ENCODE results near the gene HCAR3. TPM values are rescaled to one million over a fixed set of nuclear protein-coding genes. Genes with fewer than 3 reads are reported as not detected.

The HCAR3 gene
- total and polyA plus RNA-seq, 2 of the 13 experiments (the other 11 are each of a cell fraction or from before 2014, with no cell fraction given): 0.11 to 12.8 TPM

DNA sequence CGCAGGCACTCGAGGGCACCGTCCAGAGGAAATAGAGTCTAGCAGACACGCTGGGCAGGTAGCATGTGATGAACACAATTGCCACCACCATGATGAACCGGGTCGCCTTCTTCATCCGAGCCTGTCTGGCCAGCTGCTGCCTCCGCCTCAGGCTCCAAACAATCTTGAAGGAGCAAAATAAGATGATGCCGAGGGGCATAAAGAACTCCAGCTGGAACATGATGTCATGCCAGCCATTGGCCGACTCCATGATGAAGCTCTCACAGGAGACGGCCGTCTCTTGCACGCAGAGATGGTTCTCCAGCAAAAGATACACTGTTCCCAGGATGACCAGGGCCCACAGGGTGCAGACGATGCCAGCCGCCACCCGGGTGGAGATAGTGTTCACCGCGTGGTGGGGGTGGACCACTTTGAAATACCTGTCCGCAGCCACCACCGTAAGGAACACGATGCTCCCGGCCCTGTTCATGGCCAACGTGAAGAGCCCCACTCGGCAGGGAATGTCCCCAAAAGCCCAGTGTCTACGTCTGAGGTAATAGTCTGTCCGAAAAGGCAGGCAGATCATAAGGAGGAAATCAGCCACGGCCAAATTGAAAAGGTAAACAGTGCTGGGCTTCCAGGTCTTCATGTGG is 13.1 kb upstream of the HCAR3 start:
- Histone ChIP-seq H2AFZ (ENCODE audit: low read length) (peak overlapping the region; percentile 91), H3K79me2 (ENCODE audit: insufficient read depth, low read length) (no peaks in the 10 kb centered on the region), H3K4me2 (ENCODE audit: low read depth, low read length) (peak overlapping the region; percentile 95), H3K27me3 (ENCODE audit: control insufficient read depth in 1 of 2, insufficient read depth in 2 of 2, low read length in 2 of 2) (no peaks in the 10 kb centered on the region), H3K9me3 (ENCODE audit: low read length) (no peaks in the 10 kb centered on the region), H4K20me1 (ENCODE audit: insufficient read depth, low read length) (no peaks in the 10 kb centered on the region), H3K27ac (ENCODE audit: extremely low read length, insufficient read depth, low read length) (no peak overlapping the region), H3K4me1 (ENCODE audit: insufficient read depth, low read length) (peaks cover 80% of the 10 kb centered on the region), H3K4me3 (replicated peaks in 1 of 3; ENCODE audit: insufficient read depth in 1 of 3, low read depth in 2 of 3, low read length in 3 of 3) (peak overlapping the region; percentile 68 to 80 (median 76)), H3K9ac (ENCODE audit: insufficient read depth, low read depth, low read length) (peak overlapping the region; percentile 58), H3K36me3 (replicated peaks in 1 of 2; ENCODE audit: control insufficient read depth in 1 of 2, insufficient read depth in 2 of 2, low read length in 2 of 2) (no peaks in the 10 kb centered on the region)
- CTCF ChIA-PET (ENCODE audit: low intra/inter-chr PET ratio, low total read pairs): no interaction called here
- in situ Hi-C loops (cut with HindIII; ENCODE audit: extremely low pct_ligation_motif_present, low pct_unique_long_range_greater_than_20kb): no loop called here
- ATAC-seq (peak; percentile 9; the same call in 1 of the 3 replicates), FAIRE-seq (no peak), DNase-seq (ENCODE audit: low spot score) (no peak)
- BruUV-seq (replicated peaks): no TSS peak
- intact Hi-C loops (cut with micrococcal nuclease; ENCODE audit: unreplicated experiment): loop anchor here (10.0 kb wide), 1 partner anchor 55 kb away; no protein-coding TSS in a partner anchor
- WGBS (ENCODE audit: low lambda C conversion rate): 48% methylated on average over 13 of the region's 27 CpGs
- POLR2A ChIA-PET: interaction anchor here (1.4 kb wide), 1 partner anchor 9 kb away, joined by 4 read pairs; no protein-coding TSS in a partner anchor
- TF ChIP-seq ZFP82 (CRISPR knock-in tag; IDR thresholded peaks at IDR 0.05; ENCODE audit: borderline replicate concordance) (0 out of 2 replicates have a peak, but pooled peaks have one; percentile 31), FOXC1 (CRISPR knock-in tag; IDR thresholded peaks at IDR 0.05; ENCODE audit: borderline replicate concordance) (0 out of 2 replicates have a peak, but pooled peaks have one; percentile 28), HOXD1 (CRISPR knock-in tag; IDR thresholded peaks at IDR 0.05) (no peak), ZNF598 (CRISPR knock-in tag; IDR thresholded peaks at IDR 0.05; ENCODE audit: borderline replicate concordance) (0 out of 2 replicates have a peak, but pooled peaks have one; percentile 18), ZNF383 (CRISPR knock-in tag; IDR thresholded peaks at IDR 0.05; ENCODE audit: borderline replicate concordance) (no peak), POGZ (CRISPR knock-in tag; IDR thresholded peaks at IDR 0.05) (0 out of 2 replicates have a peak, but pooled peaks have one; percentile 5), BCL6 (CRISPR knock-in tag; IDR thresholded peaks at IDR 0.05) (no peak), ZBTB38 (CRISPR knock-in tag; IDR thresholded peaks at IDR 0.05) (peak; percentile 74), KLF9 (CRISPR knock-in tag; IDR thresholded peaks at IDR 0.05; ENCODE audit: low read depth) (no peak), LCORL (IDR thresholded peaks at IDR 0.05) (no peak), LCORL (CRISPR knock-in tag; IDR thresholded peaks at IDR 0.05) (0 out of 2 replicates have a peak, but pooled peaks have one; percentile 46)
- TF ChIP-seq, protein P1, sequence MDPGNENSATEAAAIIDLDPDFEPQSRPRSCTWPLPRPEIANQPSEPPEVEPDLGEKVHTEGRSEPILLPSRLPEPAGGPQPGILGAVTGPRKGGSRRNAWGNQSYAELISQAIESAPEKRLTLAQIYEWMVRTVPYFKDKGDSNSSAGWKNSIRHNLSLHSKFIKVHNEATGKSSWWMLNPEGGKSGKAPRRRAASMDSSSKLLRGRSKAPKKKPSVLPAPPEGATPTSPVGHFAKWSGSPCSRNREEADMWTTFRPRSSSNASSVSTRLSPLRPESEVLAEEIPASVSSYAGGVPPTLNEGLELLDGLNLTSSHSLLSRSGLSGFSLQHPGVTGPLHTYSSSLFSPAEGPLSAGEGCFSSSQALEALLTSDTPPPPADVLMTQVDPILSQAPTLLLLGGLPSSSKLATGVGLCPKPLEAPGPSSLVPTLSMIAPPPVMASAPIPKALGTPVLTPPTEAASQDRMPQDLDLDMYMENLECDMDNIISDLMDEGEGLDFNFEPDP (CRISPR knock-in tag; conservative IDR thresholded peaks at IDR 0.05): 0 out of 2 replicates have a peak, but pooled peaks have one; percentile 80
- TF ChIP-seq, protein P2, sequence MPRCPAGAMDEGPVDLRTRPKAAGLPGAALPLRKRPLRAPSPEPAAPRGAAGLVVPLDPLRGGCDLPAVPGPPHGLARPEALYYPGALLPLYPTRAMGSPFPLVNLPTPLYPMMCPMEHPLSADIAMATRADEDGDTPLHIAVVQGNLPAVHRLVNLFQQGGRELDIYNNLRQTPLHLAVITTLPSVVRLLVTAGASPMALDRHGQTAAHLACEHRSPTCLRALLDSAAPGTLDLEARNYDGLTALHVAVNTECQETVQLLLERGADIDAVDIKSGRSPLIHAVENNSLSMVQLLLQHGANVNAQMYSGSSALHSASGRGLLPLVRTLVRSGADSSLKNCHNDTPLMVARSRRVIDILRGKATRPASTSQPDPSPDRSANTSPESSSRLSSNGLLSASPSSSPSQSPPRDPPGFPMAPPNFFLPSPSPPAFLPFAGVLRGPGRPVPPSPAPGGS (CRISPR knock-in tag; IDR thresholded peaks at IDR 0.05): 0 out of 2 replicates have a peak, but pooled peaks have one; percentile 12
- TF ChIP-seq, protein P3, sequence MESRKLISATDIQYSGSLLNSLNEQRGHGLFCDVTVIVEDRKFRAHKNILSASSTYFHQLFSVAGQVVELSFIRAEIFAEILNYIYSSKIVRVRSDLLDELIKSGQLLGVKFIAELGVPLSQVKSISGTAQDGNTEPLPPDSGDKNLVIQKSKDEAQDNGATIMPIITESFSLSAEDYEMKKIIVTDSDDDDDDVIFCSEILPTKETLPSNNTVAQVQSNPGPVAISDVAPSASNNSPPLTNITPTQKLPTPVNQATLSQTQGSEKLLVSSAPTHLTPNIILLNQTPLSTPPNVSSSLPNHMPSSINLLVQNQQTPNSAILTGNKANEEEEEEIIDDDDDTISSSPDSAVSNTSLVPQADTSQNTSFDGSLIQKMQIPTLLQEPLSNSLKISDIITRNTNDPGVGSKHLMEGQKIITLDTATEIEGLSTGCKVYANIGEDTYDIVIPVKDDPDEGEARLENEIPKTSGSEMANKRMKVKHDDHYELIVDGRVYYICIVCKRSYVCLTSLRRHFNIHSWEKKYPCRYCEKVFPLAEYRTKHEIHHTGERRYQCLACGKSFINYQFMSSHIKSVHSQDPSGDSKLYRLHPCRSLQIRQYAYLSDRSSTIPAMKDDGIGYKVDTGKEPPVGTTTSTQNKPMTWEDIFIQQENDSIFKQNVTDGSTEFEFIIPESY (CRISPR knock-in tag; IDR thresholded peaks at IDR 0.05): 0 out of 2 replicates have a peak, but pooled peaks have one; percentile 46
- TF ChIP-seq, protein P4, sequence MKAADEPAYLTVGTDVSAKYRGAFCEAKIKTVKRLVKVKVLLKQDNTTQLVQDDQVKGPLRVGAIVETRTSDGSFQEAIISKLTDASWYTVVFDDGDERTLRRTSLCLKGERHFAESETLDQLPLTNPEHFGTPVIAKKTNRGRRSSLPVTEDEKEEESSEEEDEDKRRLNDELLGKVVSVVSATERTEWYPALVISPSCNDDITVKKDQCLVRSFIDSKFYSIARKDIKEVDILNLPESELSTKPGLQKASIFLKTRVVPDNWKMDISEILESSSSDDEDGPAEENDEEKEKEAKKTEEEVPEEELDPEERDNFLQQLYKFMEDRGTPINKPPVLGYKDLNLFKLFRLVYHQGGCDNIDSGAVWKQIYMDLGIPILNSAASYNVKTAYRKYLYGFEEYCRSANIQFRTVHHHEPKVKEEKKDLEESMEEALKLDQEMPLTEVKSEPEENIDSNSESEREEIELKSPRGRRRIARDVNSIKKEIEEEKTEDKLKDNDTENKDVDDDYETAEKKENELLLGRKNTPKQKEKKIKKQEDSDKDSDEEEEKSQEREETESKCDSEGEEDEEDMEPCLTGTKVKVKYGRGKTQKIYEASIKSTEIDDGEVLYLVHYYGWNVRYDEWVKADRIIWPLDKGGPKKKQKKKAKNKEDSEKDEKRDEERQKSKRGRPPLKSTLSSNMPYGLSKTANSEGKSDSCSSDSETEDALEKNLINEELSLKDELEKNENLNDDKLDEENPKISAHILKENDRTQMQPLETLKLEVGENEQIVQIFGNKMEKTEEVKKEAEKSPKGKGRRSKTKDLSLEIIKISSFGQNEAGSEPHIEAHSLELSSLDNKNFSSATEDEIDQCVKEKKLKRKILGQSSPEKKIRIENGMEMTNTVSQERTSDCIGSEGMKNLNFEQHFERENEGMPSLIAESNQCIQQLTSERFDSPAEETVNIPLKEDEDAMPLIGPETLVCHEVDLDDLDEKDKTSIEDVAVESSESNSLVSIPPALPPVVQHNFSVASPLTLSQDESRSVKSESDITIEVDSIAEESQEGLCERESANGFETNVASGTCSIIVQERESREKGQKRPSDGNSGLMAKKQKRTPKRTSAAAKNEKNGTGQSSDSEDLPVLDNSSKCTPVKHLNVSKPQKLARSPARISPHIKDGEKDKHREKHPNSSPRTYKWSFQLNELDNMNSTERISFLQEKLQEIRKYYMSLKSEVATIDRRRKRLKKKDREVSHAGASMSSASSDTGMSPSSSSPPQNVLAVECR (CRISPR knock-in tag; IDR thresholded peaks at IDR 0.05; ENCODE audit: borderline replicate concordance): peak; percentile 30; the same call in 1 of the 2 replicates
